ENCODE results near the gene ABCD4. TPM values are rescaled to one million over a fixed set of nuclear protein-coding genes. Genes with fewer than 3 reads are reported as not detected.

ABCD4 gene
- total and polyA plus RNA-seq, 2 experiments from 2014 or later: 98.7 to 121 TPM

- H3K36me3 ChIP-seq: no peaks in the 10 kb centered on the region
- TF ChIP-seq, protein P1, sequence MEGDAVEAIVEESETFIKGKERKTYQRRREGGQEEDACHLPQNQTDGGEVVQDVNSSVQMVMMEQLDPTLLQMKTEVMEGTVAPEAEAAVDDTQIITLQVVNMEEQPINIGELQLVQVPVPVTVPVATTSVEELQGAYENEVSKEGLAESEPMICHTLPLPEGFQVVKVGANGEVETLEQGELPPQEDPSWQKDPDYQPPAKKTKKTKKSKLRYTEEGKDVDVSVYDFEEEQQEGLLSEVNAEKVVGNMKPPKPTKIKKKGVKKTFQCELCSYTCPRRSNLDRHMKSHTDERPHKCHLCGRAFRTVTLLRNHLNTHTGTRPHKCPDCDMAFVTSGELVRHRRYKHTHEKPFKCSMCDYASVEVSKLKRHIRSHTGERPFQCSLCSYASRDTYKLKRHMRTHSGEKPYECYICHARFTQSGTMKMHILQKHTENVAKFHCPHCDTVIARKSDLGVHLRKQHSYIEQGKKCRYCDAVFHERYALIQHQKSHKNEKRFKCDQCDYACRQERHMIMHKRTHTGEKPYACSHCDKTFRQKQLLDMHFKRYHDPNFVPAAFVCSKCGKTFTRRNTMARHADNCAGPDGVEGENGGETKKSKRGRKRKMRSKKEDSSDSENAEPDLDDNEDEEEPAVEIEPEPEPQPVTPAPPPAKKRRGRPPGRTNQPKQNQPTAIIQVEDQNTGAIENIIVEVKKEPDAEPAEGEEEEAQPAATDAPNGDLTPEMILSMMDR (IDR thresholded peaks at IDR 0.05; ENCODE audit: low read depth, low read length): no peak
- DNase-seq (ENCODE audit: low read depth in 1 of 2, low spot score in 1 of 2): no peak
- H3K4me1 ChIP-seq (ENCODE audit: low read depth): peaks cover 10% of the 10 kb centered on the region
- no peak overlapping the region for H3K4me3 ChIP-seq
- H3K27ac ChIP-seq: no peak overlapping the region
- peaks cover 99% of the 10 kb centered on the region for H3K27me3 ChIP-seq
- H3K9me3 ChIP-seq (ENCODE audit: low read depth): no peaks in the 10 kb centered on the region
Measured at GRCh38 chr14:74242021-74242779, 60.5 kb downstream of the ABCD4 start.

DNA sequence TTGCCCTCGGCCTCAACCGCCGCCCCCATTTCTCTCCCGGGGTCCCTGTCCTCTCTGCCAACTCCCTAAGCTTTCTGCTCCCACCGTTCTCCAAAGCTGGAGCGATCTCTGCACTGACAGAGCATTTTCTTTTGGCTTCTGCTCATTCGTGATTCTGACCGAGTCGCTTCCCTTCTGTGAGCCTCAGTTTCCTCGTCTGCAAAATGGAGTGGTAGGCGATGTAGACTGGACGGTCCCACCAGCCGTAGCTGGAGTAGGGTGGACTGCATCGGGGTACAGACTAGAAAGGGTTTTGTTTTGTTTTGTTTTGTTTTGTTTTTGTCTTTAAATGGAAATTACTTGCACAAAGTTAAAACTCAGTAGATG lies 61.1 kb downstream of the ABCD4 start:
- no peak overlapping the region for H3K27ac ChIP-seq
- peaks cover 99% of the 10 kb centered on the region for H3K27me3 ChIP-seq
- H3K4me3 ChIP-seq: peak overlapping the region; percentile 14
- peaks cover 10% of the 10 kb centered on the region for H3K4me1 ChIP-seq (ENCODE audit: low read depth)
- no peaks in the 10 kb centered on the region for H3K36me3 ChIP-seq
- no peaks in the 10 kb centered on the region for H3K9me3 ChIP-seq (ENCODE audit: low read depth)
- TF ChIP-seq, protein P1 (IDR thresholded peaks at IDR 0.05; ENCODE audit: low read depth, low read length): no peak
- DNase-seq (ENCODE audit: low read depth in 1 of 2, low spot score in 1 of 2): no peak

- TF ChIP-seq, protein P1 (IDR thresholded peaks at IDR 0.05; ENCODE audit: low read depth, low read length): no peak
- Histone ChIP-seq H3K9me3 (ENCODE audit: low read depth) (no peaks in the 10 kb centered on the region), H3K4me1 (ENCODE audit: low read depth) (peaks cover 10% of the 10 kb centered on the region), H3K27me3 (peaks cover 98% of the 10 kb centered on the region), H3K36me3 (no peaks in the 10 kb centered on the region), H3K27ac (no peak overlapping the region), H3K4me3 (peak overlapping the region; percentile 14)
- DNase-seq (ENCODE audit: low read depth in 1 of 2, low spot score in 1 of 2): peak in 1 of 2 donors; percentile 41
Measured at GRCh38 chr14:74240794-74241651, 61.7 kb downstream of the ABCD4 start.

DNA sequence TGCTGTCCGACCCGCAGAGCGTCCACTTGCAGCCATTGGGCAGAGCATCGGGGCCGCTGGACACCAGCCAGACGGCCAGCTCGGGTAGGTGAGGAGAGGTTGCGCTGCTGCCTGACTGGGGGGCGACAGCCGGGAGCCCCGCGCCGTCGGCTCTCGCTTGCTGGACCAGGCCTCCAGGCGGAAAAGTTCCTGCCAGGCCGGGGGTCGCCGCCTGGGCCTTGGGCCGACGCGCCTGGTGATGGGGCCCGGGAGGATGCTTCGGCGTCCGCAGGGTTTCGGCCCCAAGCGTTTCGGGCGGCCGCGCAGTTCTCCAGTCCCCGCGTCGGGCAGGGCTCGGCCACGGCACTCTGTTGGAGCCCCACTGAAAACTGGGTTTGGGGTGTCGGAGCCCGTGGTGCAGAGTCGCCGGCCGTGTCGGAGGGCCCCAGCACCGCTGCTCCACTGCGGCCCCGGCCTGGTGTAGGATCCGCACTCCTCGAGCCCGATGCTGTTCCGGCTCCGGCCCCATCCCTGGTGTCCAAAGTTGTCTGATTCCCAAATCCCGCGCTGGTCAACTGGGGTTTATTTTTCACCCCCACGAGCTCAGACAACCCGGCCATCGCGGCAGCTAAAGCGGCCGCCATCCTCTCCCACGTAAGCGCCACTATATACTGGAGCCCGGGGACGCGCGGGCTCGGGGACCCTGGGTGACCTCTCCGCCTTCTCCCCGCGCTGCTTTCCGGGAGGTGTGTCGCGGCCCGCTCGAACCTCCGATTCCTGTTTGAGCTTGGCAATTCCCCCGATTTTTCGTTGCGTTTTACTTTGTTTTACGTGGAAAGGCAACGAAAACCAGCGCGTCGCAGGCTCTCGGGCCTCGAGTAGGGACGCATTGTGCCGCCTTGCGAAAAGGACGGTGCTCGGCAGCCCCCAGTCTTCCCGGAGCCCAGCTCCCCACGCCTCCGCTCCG lies 62.6 kb downstream of the ABCD4 start:
- Histone ChIP-seq H3K4me3 (peak overlapping the region; percentile 14), H3K9me3 (ENCODE audit: low read depth) (no peaks in the 10 kb centered on the region), H3K36me3 (no peaks in the 10 kb centered on the region), H3K4me1 (ENCODE audit: low read depth) (peaks cover 10% of the 10 kb centered on the region), H3K27me3 (peaks cover 95% of the 10 kb centered on the region), H3K27ac (no peak overlapping the region)
- no peak for DNase-seq (ENCODE audit: low read depth in 1 of 2, low spot score in 1 of 2)
- TF ChIP-seq, protein P1 (IDR thresholded peaks at IDR 0.05; ENCODE audit: low read depth, low read length): no peak
